ENCODE measurements around the gene WNT8B.

Gene WNT8B

DNA sequence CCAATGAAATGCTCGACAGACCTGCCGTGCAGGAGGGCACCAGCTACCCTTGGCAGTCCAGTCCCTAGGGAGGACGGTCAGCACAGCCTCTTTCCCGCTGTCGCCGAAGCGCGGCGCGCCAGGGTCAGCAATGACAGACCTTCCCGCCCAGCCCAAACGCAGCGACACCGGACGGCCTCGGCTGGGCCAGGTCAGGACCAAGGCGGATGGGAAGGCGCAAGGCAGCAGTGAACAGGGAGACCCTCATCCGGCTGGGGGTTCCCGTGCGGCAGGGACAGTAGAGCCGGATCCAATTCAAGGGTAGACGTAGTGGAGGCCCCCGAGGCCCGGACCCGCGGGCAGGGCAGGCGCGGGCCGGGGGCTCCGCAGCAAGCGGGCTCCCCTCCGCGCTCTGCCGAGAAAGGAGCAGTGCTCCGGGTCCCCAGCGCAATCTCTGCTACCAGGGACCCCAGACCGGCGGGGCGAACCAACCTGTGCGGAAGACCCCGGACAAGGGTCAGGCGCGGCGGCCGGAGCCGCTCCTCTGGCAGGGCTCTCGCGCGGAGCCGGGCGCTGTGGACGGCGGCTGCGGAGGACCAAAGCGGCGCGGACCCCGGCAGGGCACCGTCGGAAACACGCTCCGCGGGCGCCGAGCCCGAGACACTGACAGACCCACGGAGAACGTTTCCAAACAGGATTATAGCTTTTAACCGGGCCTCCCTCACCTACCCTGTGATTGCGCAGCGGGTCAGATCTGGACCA, 56.7 kb downstream of the WNT8B start, which contains the start of gene SEC31B:
TSS of gene SEC31B (minus strand) at position 551 of the 741 bp plus-strand sequence. CDS start 2,909 bp downstream, outside the sequence.
- no peak for DNase-seq (ENCODE audit: low read depth)

DNA sequence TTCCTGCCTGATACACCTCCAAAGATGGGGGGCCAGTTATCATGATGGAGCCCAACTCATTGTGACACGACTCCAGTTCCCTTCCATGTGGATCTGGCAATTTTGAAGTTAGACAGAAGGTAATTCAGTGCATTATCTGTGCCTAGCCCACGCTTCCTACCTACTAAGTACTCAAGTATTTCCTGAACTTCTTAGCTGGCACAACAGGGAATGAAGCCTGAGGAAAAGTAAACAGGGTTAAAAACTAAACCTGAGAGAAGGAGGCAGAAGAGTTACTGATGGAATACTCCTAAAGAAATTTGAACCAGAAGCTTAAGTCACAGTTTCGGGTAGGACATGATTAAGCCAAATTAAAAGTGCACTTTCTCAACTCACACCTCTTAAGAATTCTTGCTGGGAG, 58.0 kb downstream of the WNT8B start:
- DNase-seq (ENCODE audit: low read depth), result no peak

GRCh38 chr10:100522107-100522801, 59.4 kb downstream of the WNT8B start:
- DNase-seq (ENCODE audit: low read depth), result no peak

- DNase-seq (ENCODE audit: low read depth), result no peak
Observed at GRCh38 chr10:100522945-100523344, 60.1 kb downstream of the WNT8B start.

GRCh38 chr10:100524206-100524605, 61.4 kb downstream of the WNT8B start:
- no peak for DNase-seq (ENCODE audit: low read depth)

GRCh38 chr10:100524638-100525037, 61.8 kb downstream of the WNT8B start:
- DNase-seq (ENCODE audit: low read depth), result no peak

GRCh38 chr10:100528123-100528886, 65.5 kb downstream of the WNT8B start:
- no peak for DNase-seq (ENCODE audit: low read depth)

DNA sequence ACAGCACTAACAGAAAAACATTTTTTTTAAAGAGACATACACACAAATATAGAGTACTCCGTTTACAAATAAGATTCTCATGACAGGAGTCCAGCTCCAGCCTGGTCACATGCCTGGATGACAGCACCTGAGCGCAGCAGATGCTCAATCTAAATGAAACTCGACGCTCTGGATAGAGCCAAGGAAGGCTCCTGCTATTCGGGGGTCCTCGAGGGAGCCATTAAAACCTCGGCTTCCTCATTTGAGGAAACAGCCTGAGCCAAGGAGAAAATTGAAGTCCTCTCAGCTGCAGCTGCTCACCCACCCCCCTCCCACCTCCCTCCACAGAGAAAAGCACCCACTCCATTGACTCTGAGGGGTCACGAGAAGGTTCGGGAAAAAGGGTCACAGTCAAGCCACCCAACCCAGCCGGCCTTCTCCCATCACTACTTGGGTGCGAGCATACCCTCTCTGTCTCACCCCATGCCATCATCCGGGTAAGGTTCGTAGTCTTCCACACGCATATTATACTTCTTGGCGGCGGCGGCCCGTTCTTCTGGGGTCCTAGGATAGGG, 66.2 kb downstream of the WNT8B start:
- DNase-seq (ENCODE audit: low read depth), result no peak

- DNase-seq (ENCODE audit: low read depth), result peak; percentile 85
Observed at GRCh38 chr10:100529475-100530298, 66.9 kb downstream of the WNT8B start, which contains the start of gene NDUFB8. TSS of gene NDUFB8 (minus strand) at chr10:100529871. CDS start at chr10:100529851, 20 bp downstream.

GRCh38 chr10:100531761-100532160, 69.0 kb downstream of the WNT8B start:
- DNase-seq (ENCODE audit: low read depth), result no peak
